H9 (cell line): ENCODE results near the gene CUBN. TPM values are rescaled to one million over a fixed set of nuclear protein-coding genes. Genes with fewer than 3 reads are reported as not detected.

Source experiments
- DNase-seq: peaks from one replicate; pipeline ENCODE4 v3.0.0-alpha.2; 2017
- H2AFZ ChIP-seq: one replicate; pipeline ENCODE4 v1.6.1; 2013; ENCODE audit warnings: mild to moderate bottlenecking, low read length, control low read depth, moderate library complexity
- H2AK5ac ChIP-seq: 2 replicates; pipeline ENCODE4 v1.6.1; 2013; ENCODE audit warnings: low read length, control low read depth, mixed read lengths; ENCODE audit not compliant: insufficient read length
- H2BK120ac ChIP-seq: one replicate; pipeline ENCODE4 v1.6.1; 2013; ENCODE audit warnings: low read depth, mild to moderate bottlenecking, low read length, control low read depth, inconsistent platforms; ENCODE audit not compliant: poor library complexity, severe bottlenecking
- H2BK12ac ChIP-seq: 2 replicates; pipeline ENCODE4 v1.6.1; 2013; ENCODE audit warnings: low read length, control low read depth, mixed read lengths, low read depth; ENCODE audit not compliant: insufficient read length
- H2BK15ac ChIP-seq: 2 replicates; pipeline ENCODE4 v1.6.1; 2013; ENCODE audit warnings: low read depth, low read length, control low read depth
- H2BK20ac ChIP-seq: one replicate; pipeline ENCODE4 v1.6.1; 2013; ENCODE audit warnings: low read depth, mild to moderate bottlenecking, low read length, control low read depth, inconsistent platforms; ENCODE audit not compliant: poor library complexity, severe bottlenecking
- H2BK5ac ChIP-seq: 2 replicates; pipeline ENCODE4 v1.6.1; 2013; ENCODE audit warnings: low read length, control low read depth, mixed read lengths; ENCODE audit not compliant: insufficient read length
- H3K14ac ChIP-seq: 2 replicates; pipeline ENCODE4 v1.6.1; 2013; ENCODE audit warnings: low read length, control low read depth; ENCODE audit not compliant: insufficient read depth
- H3K18ac ChIP-seq: 2 replicates; pipeline ENCODE4 v1.6.1; 2013; ENCODE audit warnings: low read depth, mild to moderate bottlenecking, mixed read lengths, low read length, control low read depth; ENCODE audit not compliant: insufficient read length
- H3K23ac ChIP-seq: 2 replicates; pipeline ENCODE4 v1.6.1; 2013; ENCODE audit warnings: low read length, control low read depth, mixed read lengths, low read depth; ENCODE audit not compliant: insufficient read length
- H3K23me2 ChIP-seq: 2 replicates; pipeline ENCODE4 v1.6.1; 2013; ENCODE audit warnings: low read depth, mild to moderate bottlenecking, mixed read lengths, low read length, control low read depth; ENCODE audit not compliant: insufficient read length, poor library complexity, severe bottlenecking
- H3K27ac ChIP-seq: 2 replicates; pipeline ENCODE4 v1.5.1; 2013; ENCODE audit warnings: low read length, control low read depth, mixed read lengths, low read depth; ENCODE audit not compliant: insufficient read length
- H3K27me3 ChIP-seq: 2 replicates; pipeline ENCODE4 v1.6.1; 2013; ENCODE audit warnings: low read length, control low read depth, inconsistent platforms; ENCODE audit not compliant: insufficient read depth
- H3K4ac ChIP-seq: 2 replicates; pipeline ENCODE4 v1.6.1; 2013; ENCODE audit warnings: low read depth, mild to moderate bottlenecking, control low read depth, inconsistent platforms, low read length, moderate library complexity
- H3K4me1 ChIP-seq: 2 replicates; pipeline ENCODE4 v1.6.1; 2013; ENCODE audit warnings: low read length, control low read depth, inconsistent platforms; ENCODE audit not compliant: insufficient read depth
- H3K4me2 ChIP-seq: 2 replicates; pipeline ENCODE4 v1.6.1; 2013; ENCODE audit warnings: low read length, control low read depth, mixed read lengths; ENCODE audit not compliant: insufficient read length, insufficient read depth
- H3K56ac ChIP-seq: 2 replicates; pipeline ENCODE4 v1.6.1; 2013; ENCODE audit warnings: low read depth, mild to moderate bottlenecking, mixed read lengths, low read length, control low read depth; ENCODE audit not compliant: insufficient read length
- H3K79me1 ChIP-seq: 2 replicates; pipeline ENCODE4 v1.6.1; 2013; ENCODE audit warnings: low read depth, mild to moderate bottlenecking, moderate library complexity, low read length, control low read depth, inconsistent platforms; ENCODE audit not compliant: insufficient read depth, poor library complexity, severe bottlenecking
- H3K79me2 ChIP-seq: 2 replicates; pipeline ENCODE4 v1.6.1; 2013; ENCODE audit warnings: low read length, control low read depth, inconsistent platforms; ENCODE audit not compliant: insufficient read depth
- H3K9ac ChIP-seq: 2 replicates; pipeline ENCODE4 v1.6.1; 2013; ENCODE audit warnings: low read length, control low read depth, mixed read lengths; ENCODE audit not compliant: insufficient read length; ENCODE audit errors: extremely low read depth
- H3K9me3 ChIP-seq: one replicate; pipeline ENCODE4 v1.6.1; 2013; ENCODE audit warnings: low read depth, low read length, inconsistent platforms; ENCODE audit not compliant: control insufficient read depth
- H3T11ph ChIP-seq: one replicate; pipeline ENCODE4 v1.6.1; 2013; ENCODE audit warnings: mild to moderate bottlenecking, low read length, control low read depth, inconsistent platforms
- H4K20me1 ChIP-seq: one replicate; pipeline ENCODE4 v1.6.1; 2013; ENCODE audit not compliant: control insufficient read depth, insufficient read length, insufficient read depth
- H4K5ac ChIP-seq: 2 replicates; pipeline ENCODE4 v1.6.1; 2013; ENCODE audit warnings: low read depth, mild to moderate bottlenecking, mixed read lengths, low read length, control low read depth; ENCODE audit not compliant: insufficient read length
- H4K8ac ChIP-seq: replicated peaks from 2 replicates; pipeline ENCODE4 v1.6.1; 2013; ENCODE audit warnings: low read length, control low read depth, mixed read lengths, low read depth; ENCODE audit not compliant: insufficient read length
- H4K91ac ChIP-seq: 2 replicates; pipeline ENCODE4 v1.6.1; 2013; ENCODE audit warnings: low read depth, mild to moderate bottlenecking, moderate library complexity, mixed read lengths, low read length, control low read depth; ENCODE audit not compliant: insufficient read length
- H3K27ac Mint-ChIP-seq, 3 experiments: 2 replicates in 2 of 3; 3 replicates in 1 of 3; pipeline ENCODE4 v1.8.0; 2020 to 2021; ENCODE audit warnings: mixed read lengths in 3 of 3, mild to moderate bottlenecking in 1 of 3, moderate library complexity in 1 of 3
- H3K27me3 Mint-ChIP-seq: 2 replicates; pipeline ENCODE4 v1.8.0; 2021; ENCODE audit warnings: low read depth, mild to moderate bottlenecking, moderate library complexity, mixed read lengths
- H3K36me3 Mint-ChIP-seq, 3 experiments: 2 replicates in 2 of 3; 3 replicates in 1 of 3; pipeline ENCODE4 v1.8.0; 2020 to 2021; ENCODE audit warnings: low read depth in 3 of 3, mixed read lengths in 3 of 3; ENCODE audit not compliant: insufficient read depth in 1 of 3
- H3K4me1 Mint-ChIP-seq, 2 experiments: 2 replicates each; pipeline ENCODE4 v1.8.0; 2020; ENCODE audit warnings: mixed read lengths in 2 of 2
- H3K4me3 Mint-ChIP-seq, 2 experiments: 2 replicates in 1 of 2; 3 replicates in 1 of 2; pipeline ENCODE4 v1.8.0; 2020 to 2021; ENCODE audit warnings: mild to moderate bottlenecking in 2 of 2, mixed read lengths in 2 of 2, moderate library complexity in 1 of 2
- H3K9me3 Mint-ChIP-seq, 2 experiments: 2 replicates in 1 of 2; 3 replicates in 1 of 2; pipeline ENCODE4 v1.8.0; 2020; ENCODE audit warnings: mild to moderate bottlenecking in 2 of 2, mixed read lengths in 2 of 2, moderate library complexity in 1 of 2
- WGBS: extraction: QIAGEN DNeasy Blood & Tissue Kit; methylation state at CpG from one replicate; pipeline ENCODE4 v1.1.7; 2013; ENCODE audit warnings: missing lambda C conversion rate, low lambda C conversion rate, mixed read lengths; ENCODE audit not compliant: insufficient read length; ENCODE audit errors: extremely low coverage; 5-methylcytosine and 5-hydroxymethylcytosine counted together
- total RNA-seq: library from RNA; stranded (reverse); gene quantifications from 2 replicates; pipeline ENCODE4 v1.2.1, GENCODE V29; 2021
- TF ChIP-seq, protein P1 (sequence below): fragments of 200-600 bp; sonication (generic); conservative IDR thresholded peaks from 3 replicates; pipeline ENCODE4 v1.8.0; 2021; ENCODE audit warnings: antibody characterized with exemption, mild to moderate bottlenecking

The CUBN gene
- total RNA-seq, 1 experiment from 2014 or later: 0.26 TPM

DNA sequence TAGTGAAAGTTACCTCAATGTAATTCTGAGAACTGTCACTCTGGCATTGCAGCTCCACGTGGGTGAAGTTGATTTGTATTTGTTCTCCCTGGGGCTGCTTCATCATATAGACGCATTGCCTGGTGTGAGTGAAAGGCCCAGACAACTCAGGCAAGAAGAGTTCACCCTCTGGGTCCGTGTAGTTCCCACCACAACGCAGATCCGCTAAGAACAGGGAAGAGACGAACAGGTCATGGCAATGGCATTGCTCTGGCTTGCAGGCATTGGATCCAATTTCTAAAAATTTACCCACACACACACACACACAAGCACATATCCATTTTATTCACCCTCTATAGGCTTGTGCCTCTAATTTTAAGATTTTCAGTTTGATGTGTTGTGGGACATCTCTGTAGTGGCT, 45.4 kb downstream of the CUBN start:
- no peaks in the 10 kb centered on the region for H3K79me2 ChIP-seq
- no peak overlapping the region for H3K9ac ChIP-seq
- no peak overlapping the region for H3K56ac ChIP-seq
- no peak overlapping the region for H2BK20ac ChIP-seq
- no peaks in the 10 kb centered on the region for H3K36me3 Mint-ChIP-seq
- no peak overlapping the region for H3K18ac ChIP-seq
- WGBS: no CpG with 5 or more reads among the region's 6 CpGs
- H2BK12ac ChIP-seq: no peak overlapping the region
- no peaks in the 10 kb centered on the region for H3K27me3 ChIP-seq
- H3K23me2 ChIP-seq: no peaks in the 10 kb centered on the region
- H2BK120ac ChIP-seq: no peak overlapping the region
- H3K4ac ChIP-seq: no peak overlapping the region
- peaks cover 12 to 16% of the 10 kb centered on the region in 2 experiments for H3K4me1 Mint-ChIP-seq
- no peak overlapping the region for H2AFZ ChIP-seq
- no peaks in the 10 kb centered on the region for H3K9me3 Mint-ChIP-seq
- no peaks in the 10 kb centered on the region for H4K20me1 ChIP-seq
- no peak overlapping the region for H3K4me3 Mint-ChIP-seq
- H3K4me2 ChIP-seq: no peak overlapping the region
- no peak overlapping the region for H3T11ph ChIP-seq
- no peak overlapping the region for H3K27ac ChIP-seq
- DNase-seq: no peak
- no peak overlapping the region for H3K27ac Mint-ChIP-seq
- no peak overlapping the region for H4K91ac ChIP-seq
- H2BK15ac ChIP-seq: no peak overlapping the region
- H2AK5ac ChIP-seq: no peak overlapping the region
- H3K14ac ChIP-seq: no peak overlapping the region
- no peaks in the 10 kb centered on the region for H3K27me3 Mint-ChIP-seq
- no peak overlapping the region for H4K8ac ChIP-seq
- H3K23ac ChIP-seq: no peak overlapping the region
- no peaks in the 10 kb centered on the region; the same call in 1 of the 2 replicates for H3K4me1 ChIP-seq
- TF ChIP-seq, protein P1, sequence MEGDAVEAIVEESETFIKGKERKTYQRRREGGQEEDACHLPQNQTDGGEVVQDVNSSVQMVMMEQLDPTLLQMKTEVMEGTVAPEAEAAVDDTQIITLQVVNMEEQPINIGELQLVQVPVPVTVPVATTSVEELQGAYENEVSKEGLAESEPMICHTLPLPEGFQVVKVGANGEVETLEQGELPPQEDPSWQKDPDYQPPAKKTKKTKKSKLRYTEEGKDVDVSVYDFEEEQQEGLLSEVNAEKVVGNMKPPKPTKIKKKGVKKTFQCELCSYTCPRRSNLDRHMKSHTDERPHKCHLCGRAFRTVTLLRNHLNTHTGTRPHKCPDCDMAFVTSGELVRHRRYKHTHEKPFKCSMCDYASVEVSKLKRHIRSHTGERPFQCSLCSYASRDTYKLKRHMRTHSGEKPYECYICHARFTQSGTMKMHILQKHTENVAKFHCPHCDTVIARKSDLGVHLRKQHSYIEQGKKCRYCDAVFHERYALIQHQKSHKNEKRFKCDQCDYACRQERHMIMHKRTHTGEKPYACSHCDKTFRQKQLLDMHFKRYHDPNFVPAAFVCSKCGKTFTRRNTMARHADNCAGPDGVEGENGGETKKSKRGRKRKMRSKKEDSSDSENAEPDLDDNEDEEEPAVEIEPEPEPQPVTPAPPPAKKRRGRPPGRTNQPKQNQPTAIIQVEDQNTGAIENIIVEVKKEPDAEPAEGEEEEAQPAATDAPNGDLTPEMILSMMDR: no peak
- no peaks in the 10 kb centered on the region for H3K79me1 ChIP-seq
- no peaks in the 10 kb centered on the region for H3K9me3 ChIP-seq
- no peak overlapping the region for H2BK5ac ChIP-seq
- H4K5ac ChIP-seq: no peak overlapping the region
